GM19023 (cell line): Measurements from ENCODE around the gene PTMS.

Experiments
- ATAC-seq: cut with Tn5 transposase; IDR thresholded peaks from one replicate; pipeline ENCODE4 v1.9.1; 2021; ENCODE audit warnings: mild to moderate bottlenecking, moderate library complexity; ENCODE audit not compliant: unreplicated experiment

The PTMS gene

DNA sequence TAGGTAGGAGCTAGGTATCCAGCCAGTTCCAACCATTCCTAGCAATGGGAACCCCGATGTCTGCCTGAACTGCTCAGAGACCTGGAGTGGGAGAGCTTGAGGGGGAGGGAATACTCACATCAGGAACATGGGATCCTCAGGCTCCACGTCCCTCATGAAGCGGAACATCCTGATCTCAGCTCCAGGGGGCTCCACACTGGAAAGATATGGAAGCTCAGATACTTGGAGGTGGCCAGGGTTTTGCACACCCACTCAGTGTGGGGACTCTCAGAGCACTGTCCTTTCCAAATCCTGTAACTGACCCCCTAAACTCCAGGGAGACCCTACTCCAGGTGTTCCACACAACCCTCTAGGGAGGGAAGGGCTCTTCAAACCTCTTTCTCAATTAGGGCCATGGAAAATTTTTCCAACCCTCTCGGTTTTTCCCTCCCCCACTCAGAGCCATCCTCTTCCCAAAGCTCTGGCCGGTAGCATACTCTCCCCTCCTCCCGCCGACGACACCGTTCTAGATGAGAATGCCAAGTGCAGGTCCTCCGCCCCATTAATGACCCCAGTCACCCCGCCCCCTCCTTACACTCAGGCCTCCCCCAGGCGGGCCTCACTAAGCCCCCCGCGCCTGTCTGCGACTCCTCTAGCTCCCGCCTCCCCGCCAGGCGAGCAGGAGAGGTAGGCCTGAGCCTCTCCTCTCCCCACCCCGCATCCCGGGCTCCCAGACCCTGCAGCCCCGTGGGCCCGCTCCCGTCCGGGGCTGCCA, 13.8 kb upstream of the PTMS start:
- ATAC-seq: no peak

DNA sequence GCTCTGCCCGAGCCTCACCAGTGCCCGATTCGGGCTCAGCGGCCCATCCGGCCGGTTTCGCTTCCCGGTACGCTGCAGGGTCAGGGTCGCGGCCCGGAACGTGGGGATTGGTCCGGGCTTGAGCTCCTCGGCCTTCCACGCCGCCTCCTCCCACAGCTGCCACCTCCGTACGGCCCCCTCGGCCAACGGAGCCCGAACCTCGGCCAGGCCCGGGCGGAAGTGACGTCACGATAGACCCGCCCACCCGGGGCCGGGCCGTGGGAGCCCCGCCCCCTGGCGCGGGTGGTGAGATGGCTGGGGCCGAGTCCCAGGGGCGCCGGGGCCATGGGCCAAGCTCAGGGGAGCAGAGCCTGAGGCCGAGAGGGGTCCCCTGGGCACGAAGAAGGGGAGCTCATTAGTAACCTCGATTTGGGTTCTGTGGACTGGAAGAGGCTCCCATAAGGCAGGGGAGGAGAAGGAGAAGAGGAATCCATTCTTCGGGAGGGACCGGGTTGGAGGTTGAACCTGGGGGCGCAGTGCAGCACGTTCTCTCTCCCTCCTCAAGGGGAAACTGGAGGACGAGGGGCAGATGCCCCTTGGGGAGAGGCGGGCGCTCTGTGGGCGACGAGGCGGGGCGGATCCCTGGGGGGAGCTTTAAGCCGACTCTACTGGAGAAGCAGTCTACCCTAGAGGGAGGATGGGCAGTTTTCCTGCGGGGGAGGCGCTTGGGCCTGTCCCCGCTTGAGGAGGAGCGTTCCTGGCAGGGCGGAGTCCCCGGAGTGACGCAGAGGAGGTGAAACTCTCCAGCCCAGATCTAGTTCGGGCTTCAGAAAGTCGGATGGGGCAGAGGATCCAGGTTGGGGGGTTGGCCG, 13.0 kb upstream of the PTMS start, which contains the start of gene MLF2:
Gene MLF2 (minus strand): TSS at position 221 of the 851 bp plus-strand sequence. CDS start 807 bp downstream, outside the sequence.
- peak; percentile 90 for ATAC-seq

DNA sequence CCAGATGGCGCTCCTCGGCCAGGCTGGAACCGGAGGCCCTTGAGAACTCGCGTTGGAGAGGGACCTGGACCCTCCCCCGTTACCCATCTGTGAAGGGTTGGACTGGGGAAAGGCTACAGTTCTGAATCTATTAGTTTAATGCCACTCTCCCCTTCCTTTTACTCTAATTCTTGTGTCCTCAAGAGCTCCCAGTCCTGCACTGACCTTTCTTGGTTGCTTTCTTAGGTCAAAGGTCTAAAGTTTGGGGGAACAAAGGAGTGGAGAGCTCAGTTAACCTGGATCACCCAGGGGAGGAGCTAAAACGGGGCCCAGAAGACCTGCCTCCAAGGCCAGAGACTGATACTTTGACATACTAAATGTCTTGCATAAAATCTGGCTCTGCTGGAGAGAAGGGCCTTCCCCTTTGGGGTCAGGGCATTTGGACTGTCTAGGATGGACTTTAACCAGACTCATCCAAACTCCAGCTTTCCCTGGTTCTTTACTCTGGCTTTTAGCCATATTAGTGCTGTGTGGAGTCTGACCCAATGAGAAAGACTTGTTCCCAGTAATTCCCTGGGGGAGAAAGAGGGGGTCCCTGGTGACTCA, 12.3 kb upstream of the PTMS start:
- ATAC-seq: no peak

DNA sequence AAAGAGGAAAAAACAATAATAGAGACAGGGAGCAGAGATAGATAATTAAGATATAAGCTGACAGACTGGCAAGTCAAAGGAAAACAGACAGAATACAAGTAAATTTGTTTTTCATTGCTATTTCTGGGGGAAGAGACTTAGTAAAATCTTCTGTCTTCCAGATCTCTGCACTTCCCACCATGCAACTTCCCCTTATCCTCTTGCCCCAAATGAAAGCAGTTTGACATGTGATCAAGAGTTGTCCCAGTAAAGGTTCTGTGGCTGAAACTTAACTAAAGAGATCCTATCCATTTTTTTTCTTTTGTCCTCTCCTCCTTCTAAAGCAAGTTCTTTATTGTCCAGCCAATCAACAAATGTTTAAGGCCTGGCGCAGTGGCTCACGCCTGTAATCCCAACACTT, 11.8 kb upstream of the PTMS start:
- no peak for ATAC-seq

DNA sequence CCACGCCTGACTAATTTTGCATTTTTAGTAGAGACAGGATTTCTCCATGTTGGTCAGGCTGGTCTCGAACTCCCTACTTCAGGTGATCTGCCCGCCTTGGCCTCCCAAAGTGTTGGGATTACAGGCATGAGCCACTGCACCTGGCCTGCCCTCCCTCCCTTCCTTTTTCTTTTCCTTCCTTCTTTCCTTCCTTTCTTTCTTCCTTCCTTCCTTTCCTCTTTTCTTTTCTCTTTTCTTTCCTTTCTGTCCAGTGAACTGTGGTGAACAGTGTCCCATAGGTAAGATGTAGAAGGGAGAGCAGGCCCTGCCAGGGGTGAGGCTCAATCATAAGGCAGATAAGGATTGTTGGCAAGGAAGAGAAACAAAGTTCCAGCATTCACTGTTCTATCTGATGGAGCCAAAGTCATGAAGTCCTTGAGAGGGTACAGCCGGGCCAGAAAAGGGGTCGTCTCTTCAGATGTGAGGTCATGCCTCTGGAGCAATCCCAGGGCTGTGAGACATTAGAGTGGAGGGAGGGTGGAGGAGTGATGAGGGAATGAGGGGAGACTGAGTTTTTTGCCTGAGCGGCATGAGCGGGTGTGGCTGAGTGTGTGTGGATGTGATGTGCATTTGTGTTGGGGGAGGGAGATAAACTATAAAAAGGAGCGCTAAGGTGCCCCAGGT, 9.0 kb upstream of the PTMS start:
- no peak for ATAC-seq

DNA sequence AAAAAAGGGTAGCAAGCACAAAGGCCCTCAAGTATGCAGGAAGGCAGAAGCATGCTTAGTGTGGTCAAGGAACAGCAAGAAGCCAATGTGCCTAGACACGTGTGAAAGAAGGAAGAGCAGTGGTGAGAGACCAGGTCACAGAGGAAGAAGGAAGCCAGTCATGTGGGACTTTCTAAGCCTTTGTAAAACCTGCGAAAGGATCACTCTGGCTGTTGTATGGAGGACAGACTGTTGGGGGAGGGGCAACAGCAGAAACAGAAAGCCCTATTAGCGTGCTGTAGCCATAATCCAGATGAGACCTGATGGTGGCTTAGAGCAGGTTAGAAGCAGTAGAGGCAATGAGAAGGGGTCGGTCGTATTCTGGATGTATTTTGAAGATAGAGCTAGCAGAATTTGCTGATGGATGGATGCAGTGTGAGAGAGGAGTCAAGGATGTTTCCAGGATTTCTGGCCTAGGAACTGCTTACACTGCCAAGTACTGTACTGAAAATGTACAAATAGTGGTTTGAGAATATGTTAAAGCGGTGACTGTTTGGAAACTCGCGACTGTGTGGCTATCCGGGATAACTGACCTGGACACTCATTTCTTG, 7.6 kb upstream of the PTMS start:
- ATAC-seq: no peak

DNA sequence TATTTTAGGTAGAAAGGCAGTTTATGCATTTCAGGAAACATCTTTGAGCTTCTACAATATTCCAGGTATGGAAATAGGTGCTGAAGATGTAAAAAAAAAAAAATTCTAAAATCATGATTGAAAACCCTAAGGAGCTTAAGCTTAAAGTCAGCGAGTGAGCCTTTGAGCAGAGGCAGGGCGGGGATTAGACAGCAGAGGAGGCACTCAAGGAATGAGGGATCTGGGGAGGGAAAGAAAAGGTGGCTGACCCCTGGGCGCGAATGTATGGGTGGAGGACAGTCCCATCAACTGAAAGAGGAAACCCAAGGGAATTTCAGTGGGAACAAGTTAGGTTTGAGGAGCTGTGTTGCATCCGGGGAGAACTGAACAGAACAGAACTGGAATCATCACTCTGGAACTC, 6.4 kb upstream of the PTMS start:
- ATAC-seq: no peak

DNA sequence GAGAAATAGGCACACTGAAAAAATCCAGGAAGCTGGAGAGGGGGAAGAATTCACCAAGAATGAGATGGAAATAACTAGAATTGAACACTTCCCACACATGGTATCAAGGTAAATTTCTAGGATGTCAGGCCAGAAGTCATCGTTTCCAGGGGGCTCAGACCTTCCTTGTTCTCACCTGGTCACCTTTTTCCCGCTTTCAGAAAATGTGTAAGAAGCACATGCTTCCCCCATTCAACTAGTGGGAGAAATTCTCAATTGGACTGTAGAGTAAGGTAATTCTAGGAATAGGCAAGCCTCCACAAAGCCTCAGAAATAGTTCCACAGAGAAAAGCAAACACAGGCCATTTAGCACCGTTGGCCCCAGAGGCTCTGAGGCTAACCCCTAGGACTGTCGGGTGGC, 2.8 kb upstream of the PTMS start:
- no peak for ATAC-seq

DNA sequence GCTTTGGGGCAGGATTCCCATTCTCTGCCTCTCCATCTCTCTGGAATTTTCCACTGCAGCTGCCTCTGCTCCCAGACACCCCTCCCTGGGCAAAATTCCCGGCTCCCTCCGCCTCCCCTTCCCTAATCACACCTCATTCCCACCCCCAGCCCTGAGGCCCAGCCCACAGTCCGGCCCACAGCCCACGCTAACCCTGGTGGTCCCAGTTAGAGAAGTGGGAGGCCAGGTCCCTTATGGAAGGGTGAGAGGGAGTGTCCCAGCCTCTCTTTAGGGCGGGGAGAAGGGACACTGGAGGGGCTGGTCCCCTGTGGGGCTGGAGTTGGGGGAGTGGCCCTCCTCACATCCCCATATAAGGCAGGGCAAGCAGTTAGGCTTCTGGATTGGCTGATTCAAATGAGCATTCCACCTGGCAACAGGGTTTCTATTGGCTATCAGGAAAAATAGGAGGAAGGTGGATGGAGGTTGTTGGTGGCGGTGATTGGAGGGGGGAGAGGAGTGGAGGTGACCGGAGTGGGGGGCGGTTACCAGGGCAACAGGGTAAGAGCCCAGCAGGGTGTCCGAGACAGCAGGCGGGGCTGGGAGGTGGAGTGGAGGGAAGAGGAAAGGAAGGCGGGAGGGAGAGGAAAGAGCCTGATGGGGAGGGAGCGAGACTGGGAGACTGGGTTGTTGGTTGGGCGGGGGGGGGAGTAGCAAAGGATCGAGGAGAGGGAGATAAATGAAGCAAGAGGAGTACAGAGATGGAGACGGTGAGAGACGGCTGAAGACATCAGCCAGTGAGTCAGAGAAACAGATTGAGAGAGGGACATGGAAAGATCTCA, 1.9 kb upstream of the PTMS start:
- peak; percentile 83 for ATAC-seq

DNA sequence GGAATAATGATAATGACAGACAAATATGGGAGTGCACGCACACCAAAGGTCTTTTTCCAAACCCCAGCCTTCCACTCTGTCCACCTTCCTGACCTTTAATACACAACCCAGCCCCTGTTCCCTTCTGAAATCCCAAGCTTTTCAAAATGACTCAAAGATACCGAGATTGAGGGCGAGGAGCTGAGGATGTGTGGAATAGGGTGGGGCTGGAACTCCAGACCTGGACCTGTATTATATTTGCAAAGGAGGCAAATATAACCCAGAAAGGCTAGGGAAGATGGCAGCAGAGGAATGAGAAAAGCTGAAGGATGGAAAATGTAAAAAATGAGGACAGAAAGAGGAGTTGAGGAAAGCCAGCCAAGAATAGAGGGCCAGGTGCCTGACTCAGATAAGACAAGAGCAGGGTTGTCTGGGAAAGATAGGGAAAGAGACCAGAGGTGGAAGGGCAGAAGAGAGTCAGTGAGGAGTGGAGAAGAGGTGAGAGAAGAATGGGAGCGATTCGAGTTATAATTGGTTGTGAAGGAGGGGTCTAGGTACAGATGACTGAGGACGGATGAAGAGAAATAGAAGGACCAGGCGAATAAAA, 1.0 kb upstream of the PTMS start:
- no peak for ATAC-seq

DNA sequence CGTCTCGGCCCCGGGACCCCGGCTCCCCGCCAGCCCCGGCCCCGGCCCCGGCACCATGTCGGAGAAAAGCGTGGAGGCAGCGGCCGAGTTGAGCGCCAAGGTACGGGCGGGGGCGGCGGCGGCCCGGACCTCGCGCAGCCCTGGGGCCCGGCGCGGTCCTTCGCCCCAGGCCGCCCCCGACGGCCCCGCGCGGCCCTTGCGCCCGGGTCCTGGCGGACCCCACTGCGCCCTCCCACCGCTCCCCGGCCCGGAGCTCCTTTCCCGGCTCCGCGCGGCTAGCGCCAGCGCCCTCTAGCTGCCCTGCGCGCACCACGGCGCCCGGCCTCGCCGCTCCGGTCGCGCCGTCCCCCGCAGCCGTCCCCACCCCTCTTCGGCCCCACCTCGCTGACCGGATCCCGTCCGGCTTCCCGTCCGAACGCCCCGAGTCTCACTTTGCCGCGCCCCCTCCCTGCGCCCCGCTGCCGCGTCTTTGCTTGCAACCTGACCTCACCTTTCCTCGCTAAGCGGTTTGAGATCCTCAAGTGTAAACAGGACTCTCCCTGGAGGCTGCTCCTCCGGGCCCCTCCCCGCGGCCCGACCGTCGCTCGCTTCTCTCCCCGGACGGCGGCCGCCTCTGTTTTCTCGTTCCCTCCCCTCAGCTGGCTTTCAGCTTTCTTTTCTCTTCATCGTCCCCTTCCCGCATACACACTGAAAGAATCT, 637 bp downstream of the PTMS start:
- ATAC-seq: peak; percentile 51

DNA sequence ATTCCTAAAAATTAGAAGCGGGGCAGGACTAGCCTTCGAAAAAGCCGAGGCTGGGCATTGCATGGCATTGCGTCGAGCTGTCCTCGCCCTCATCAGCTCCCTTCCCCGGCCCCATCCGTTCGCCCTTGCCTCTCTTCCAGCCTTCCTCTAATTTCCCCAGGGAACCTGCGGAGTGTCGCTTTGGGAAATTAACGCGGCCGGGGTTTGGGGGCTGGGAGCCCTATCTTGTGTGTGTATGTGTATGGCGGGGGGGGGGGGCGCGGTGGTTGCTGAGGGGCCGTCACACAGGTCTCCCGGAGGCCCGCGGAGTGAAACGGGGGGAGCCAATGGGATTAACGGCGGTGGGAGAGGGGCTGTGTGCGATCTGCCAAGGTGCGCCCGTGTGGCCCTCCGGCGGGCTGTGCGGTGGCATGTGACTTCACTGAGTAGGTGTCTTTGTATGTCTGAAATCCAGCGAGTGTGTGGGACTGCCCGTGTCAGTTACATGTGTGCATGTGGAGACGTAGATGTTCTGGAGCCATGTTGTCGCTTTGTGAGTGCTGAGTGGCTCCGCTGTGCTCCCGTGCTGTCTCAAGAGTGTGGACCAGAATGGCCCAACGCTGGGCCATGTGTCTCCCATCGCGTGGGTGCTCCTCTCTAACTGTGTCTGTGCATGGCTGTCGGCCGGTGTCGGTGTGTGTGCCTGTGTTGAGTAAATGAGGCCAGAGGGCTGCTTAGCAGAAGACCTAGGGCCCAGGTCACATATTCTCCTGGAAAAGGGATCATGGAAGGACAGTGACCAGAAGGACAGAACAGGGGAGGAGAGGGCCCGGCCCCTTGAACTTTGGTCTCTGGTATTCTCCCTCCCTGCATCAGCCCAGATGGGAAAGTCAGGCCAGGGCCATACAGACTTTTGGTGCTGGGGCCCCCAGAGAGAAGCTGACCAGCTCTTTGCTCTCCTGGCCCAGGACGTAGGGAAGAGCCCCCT, 1.5 kb downstream of the PTMS start:
- no peak for ATAC-seq

DNA sequence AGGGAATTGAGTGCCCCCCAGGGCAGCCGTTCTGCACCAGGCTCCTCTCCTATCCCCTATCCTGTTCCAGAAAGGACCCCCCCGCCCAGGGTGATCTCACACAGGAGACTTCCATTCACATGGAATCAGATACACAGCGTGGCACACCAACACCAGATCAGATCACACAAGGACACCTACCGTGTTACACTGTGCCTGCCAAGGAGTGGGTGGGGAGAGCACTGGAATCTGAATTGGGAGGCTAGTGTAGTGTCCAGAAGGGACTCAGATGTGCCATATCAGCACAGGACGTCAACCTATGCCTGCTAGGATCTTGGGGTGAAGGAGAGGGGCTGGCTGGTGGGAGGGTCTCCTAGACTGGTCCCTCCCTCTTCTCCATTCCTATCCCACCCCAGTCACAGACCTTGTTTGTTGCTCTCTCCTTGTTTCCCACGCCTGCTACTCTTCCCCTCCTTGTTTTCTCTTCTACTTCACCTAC, 2.3 kb downstream of the PTMS start:
- ATAC-seq: no peak

DNA sequence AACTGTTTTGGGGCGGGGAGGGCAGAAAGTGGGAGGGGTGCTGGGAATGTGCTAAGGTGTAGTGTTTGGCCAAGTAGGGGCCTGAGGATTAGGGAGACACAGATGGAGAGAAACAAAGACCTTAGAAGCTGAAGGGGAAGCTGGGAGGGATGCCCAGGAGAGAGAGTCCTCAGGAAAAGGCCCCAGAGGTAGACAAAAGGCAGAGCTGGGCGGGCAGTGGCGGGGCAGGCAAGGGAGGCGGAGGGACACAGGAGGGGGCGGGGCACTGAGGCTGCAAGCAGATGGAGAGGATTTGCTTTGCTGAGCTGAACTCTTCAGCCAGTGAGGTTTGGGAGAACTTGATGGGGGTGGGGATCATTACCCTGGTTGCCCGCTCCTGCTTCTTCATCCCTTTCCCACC, 2.8 kb downstream of the PTMS start:
- ATAC-seq: no peak

DNA sequence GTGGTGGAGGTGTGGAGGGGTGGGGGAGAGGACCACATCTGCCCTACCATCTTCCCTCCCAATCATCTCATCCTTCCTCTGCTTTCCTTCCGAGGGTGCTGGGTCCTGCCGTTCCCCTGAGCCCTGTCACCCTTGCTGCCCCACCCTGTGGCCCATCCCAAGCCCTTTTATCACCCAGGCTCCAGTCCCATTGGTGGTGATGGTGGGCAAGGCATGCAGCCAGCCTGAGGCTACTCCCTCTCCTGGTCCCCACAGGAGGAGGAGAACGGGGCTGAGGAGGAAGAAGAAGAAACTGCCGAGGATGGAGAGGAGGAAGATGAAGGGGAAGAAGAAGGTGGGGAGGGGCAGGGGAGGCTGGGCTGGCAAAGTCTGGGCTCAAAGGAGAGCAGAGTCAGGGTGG, 3.5 kb downstream of the PTMS start:
- ATAC-seq: no peak

DNA sequence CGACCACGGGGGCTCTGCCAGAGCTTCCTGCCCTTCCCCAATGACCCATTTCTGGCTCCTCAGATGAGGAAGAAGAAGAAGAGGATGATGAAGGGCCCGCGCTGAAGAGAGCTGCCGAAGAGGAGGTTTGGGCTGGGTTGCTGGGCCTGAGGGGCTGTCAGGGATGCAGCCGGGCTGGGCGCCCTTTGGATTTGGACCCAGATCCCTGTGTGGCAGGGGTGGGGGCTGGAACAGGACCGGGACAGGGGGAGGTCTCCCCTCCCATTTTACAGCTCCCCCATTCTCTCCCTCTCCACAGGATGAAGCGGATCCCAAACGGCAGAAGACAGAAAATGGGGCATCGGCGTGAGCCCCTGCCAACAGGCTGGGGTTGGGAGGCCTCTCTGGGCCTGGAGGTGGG, 3.9 kb downstream of the PTMS start:
- ATAC-seq: no peak

DNA sequence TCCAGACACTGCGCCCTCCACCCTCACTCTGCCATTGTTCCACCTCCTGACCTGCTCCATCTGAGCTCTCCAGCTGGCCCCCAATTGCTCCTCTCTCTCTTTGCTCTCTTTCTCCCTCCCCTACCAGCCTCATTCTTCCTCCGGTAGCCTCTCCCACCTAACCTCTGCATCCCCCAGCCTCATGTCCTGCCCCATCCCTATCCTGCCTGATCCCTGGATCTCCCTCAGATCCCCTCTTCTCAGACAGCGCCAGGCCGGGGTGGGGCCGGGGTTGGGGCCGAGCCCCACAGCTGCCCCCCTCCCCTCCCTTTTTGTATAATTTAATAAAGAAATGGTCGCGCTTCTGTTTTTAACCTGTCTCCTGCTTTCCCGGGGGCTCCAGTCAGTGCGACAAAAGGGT, 4.4 kb downstream of the PTMS start:
- ATAC-seq: no peak

DNA sequence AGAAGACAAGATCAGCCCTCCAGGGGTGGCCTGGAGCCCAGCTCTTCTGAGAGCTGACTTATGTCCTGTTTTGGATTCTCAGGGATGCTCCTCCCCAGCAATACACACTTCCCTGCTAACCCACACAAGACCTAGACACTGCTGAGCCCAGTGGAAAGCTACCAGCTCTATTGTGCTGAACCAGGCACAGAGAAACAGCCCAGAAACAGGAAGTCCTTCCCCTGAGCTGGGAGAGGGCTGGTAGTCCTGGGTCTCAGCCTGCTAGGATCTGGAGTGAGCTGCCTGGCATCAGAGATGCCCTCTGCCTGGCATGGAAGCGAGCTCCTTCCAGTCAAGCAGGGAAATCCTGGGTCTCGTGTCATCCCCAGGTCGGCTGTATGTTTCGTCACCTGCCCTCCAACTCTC, 4.9 kb downstream of the PTMS start:
- ATAC-seq: no peak
